Measurements from ENCODE around the gene AQP7. TPM values are rescaled to one million over a fixed set of nuclear protein-coding genes. Genes with fewer than 3 reads are reported as not detected.

Gene AQP7
- total RNA-seq, 4 donors from 2014 or later: 1.3 to 4.6 (median 2.1) TPM; not detected in 1

GRCh38 chr9:33437898-33438297 lies 35.5 kb upstream of the AQP7 start:
- no peaks in the 10 kb centered on the region for H3K27me3 ChIP-seq
- no peaks in the 10 kb centered on the region for H3K4me1 ChIP-seq
- H3K27ac ChIP-seq: no peak overlapping the region
- no peaks in the 10 kb centered on the region for H3K9me3 ChIP-seq
- no peak for DNase-seq
- H3K36me3 ChIP-seq: no peaks in the 10 kb centered on the region
- no peak overlapping the region for H3K4me3 ChIP-seq
- TF ChIP-seq POLR2A (IDR thresholded peaks at IDR 0.05): no peak
- TF ChIP-seq CTCF (IDR thresholded peaks at IDR 0.05): no peak
- intact Hi-C loops (cut with DNase I; ENCODE audit: low total_unique reads): no loop called here

GRCh38 chr9:33437205-33437604 lies 34.8 kb upstream of the AQP7 start:
- H3K27ac ChIP-seq: no peak overlapping the region
- no peak overlapping the region for H3K4me3 ChIP-seq
- TF ChIP-seq CTCF (IDR thresholded peaks at IDR 0.05) (no peak), POLR2A (IDR thresholded peaks at IDR 0.05) (no peak)
- H3K27me3 ChIP-seq: no peaks in the 10 kb centered on the region
- H3K4me1 ChIP-seq: no peaks in the 10 kb centered on the region
- no peaks in the 10 kb centered on the region for H3K9me3 ChIP-seq
- H3K36me3 ChIP-seq: no peaks in the 10 kb centered on the region
- no peak for DNase-seq
- intact Hi-C loops (cut with DNase I; ENCODE audit: low total_unique reads): no loop called here

- no peak overlapping the region for H3K4me3 ChIP-seq
- no peak for DNase-seq
- H3K4me1 ChIP-seq: no peaks in the 10 kb centered on the region
- no peaks in the 10 kb centered on the region for H3K9me3 ChIP-seq
- intact Hi-C loops (cut with DNase I; ENCODE audit: low total_unique reads): no loop called here
- TF ChIP-seq POLR2A (IDR thresholded peaks at IDR 0.05) (no peak), CTCF (IDR thresholded peaks at IDR 0.05) (no peak)
- H3K27me3 ChIP-seq: no peaks in the 10 kb centered on the region
- H3K36me3 ChIP-seq: no peaks in the 10 kb centered on the region
- no peak overlapping the region for H3K27ac ChIP-seq
Observed at GRCh38 chr9:33436445-33436844, 34.1 kb upstream of the AQP7 start.

- H3K4me3 ChIP-seq: no peak overlapping the region
- H3K36me3 ChIP-seq: no peaks in the 10 kb centered on the region
- no peak for TF ChIP-seq CTCF (IDR thresholded peaks at IDR 0.05)
- no peak for TF ChIP-seq POLR2A (IDR thresholded peaks at IDR 0.05)
- intact Hi-C loops (cut with DNase I; ENCODE audit: low total_unique reads): no loop called here
- no peak overlapping the region for H3K27ac ChIP-seq
- H3K9me3 ChIP-seq: no peaks in the 10 kb centered on the region
- DNase-seq: no peak
- H3K4me1 ChIP-seq: no peaks in the 10 kb centered on the region
- no peaks in the 10 kb centered on the region for H3K27me3 ChIP-seq
Observed at GRCh38 chr9:33435821-33436277, 33.5 kb upstream of the AQP7 start.

- intact Hi-C loops (cut with DNase I; ENCODE audit: low total_unique reads): no loop called here
- Histone ChIP-seq H3K4me1 (no peaks in the 10 kb centered on the region), H3K4me3 (no peak overlapping the region), H3K9me3 (no peaks in the 10 kb centered on the region), H3K36me3 (no peaks in the 10 kb centered on the region), H3K27ac (no peak overlapping the region), H3K27me3 (no peaks in the 10 kb centered on the region)
- no peak for TF ChIP-seq POLR2A (IDR thresholded peaks at IDR 0.05)
- no peak for DNase-seq
Observed at GRCh38 chr9:33434317-33435105, 32.1 kb upstream of the AQP7 start.

Data from uterus (tissue), 4 donors.